Stimulated activated CD4-positive, alpha-beta T cell treated with anti-CD3 and anti-CD28 coated beads, Interleukin-12 subunit alpha, Interleukin-12 subunit beta, amount 100 ng/mL, for 4 hours (primary cell): ENCODE results near the gene LTA4H.
"Not testable (repeated sequence)": the region's sequence is repeated elsewhere in the genome, so short reads cannot be mapped to it uniquely, and the experiment has no call there.

Experiments used
- DNase-seq: peaks from one replicate; pipeline ENCODE4 v3.0.0-alpha.2; 2020

Gene LTA4H

GRCh38 chr12:95988506-95989275 lies 46.7 kb downstream of the LTA4H start:
- DNase-seq: no peak

- no peak for DNase-seq
Observed at GRCh38 chr12:95986635-95987570, 48.5 kb downstream of the LTA4H start.

- DNase-seq: no peak
Observed at GRCh38 chr12:95984682-95985081, 50.7 kb downstream of the LTA4H start.

GRCh38 chr12:95982602-95983001 lies 52.8 kb downstream of the LTA4H start:
- DNase-seq: no peak

- no peak for DNase-seq
Observed at GRCh38 chr12:95980437-95980836, 55.0 kb downstream of the LTA4H start.

GRCh38 chr12:95978774-95979173 lies 56.6 kb downstream of the LTA4H start:
- DNase-seq: no peak

- DNase-seq: no peak
Observed at GRCh38 chr12:95978351-95978750, 57.0 kb downstream of the LTA4H start.

- no peak for DNase-seq
Observed at GRCh38 chr12:95977764-95978305, 57.6 kb downstream of the LTA4H start.

GRCh38 chr12:95976416-95976832 lies 59.0 kb downstream of the LTA4H start:
- no peak for DNase-seq

GRCh38 chr12:95975491-95975890 lies 59.9 kb downstream of the LTA4H start:
- no peak for DNase-seq

- no peak for DNase-seq
Observed at GRCh38 chr12:95974358-95974757, 61.0 kb downstream of the LTA4H start.

- DNase-seq: no peak
Observed at GRCh38 chr12:95972832-95973456, 62.4 kb downstream of the LTA4H start.

GRCh38 chr12:95970905-95971304 lies 64.5 kb downstream of the LTA4H start:
- no peak for DNase-seq

- not testable (repeated sequence) for DNase-seq
Observed at GRCh38 chr12:95969116-95969515, 66.3 kb downstream of the LTA4H start.

- no peak for DNase-seq
Observed at GRCh38 chr12:95967301-95967700, 68.1 kb downstream of the LTA4H start.

GRCh38 chr12:95966287-95966870 lies 69.0 kb downstream of the LTA4H start:
- DNase-seq: no peak

- DNase-seq: no peak
Observed at GRCh38 chr12:95963096-95963495, 72.3 kb downstream of the LTA4H start.

GRCh38 chr12:95962222-95962621 lies 73.2 kb downstream of the LTA4H start:
- no peak for DNase-seq

GRCh38 chr12:95960241-95960640 lies 75.1 kb downstream of the LTA4H start:
- DNase-seq: no peak

GRCh38 chr12:95959107-95959506 lies 76.3 kb downstream of the LTA4H start:
- no peak for DNase-seq

GRCh38 chr12:95956557-95957145 lies 78.7 kb downstream of the LTA4H start:
- DNase-seq: no peak

- no peak for DNase-seq
Observed at GRCh38 chr12:95955549-95956159, 79.7 kb downstream of the LTA4H start.
